RPMI7951 (cell line): ENCODE measurements around the gene SLC12A8. TPM values are rescaled to one million over a fixed set of nuclear protein-coding genes. Genes with fewer than 3 reads are reported as not detected.

Experiments
- DNase-seq: peaks from one replicate; pipeline ENCODE4 v3.0.0-alpha.2; 2012; ENCODE audit warnings: low read depth
- total RNA-seq: library from RNA; depleted of rRNA; stranded (reverse); fragments of >200 nt; shearing (Covaris generic); gene quantifications from 2 replicates; pipeline ENCODE4 v1.2.3, GENCODE V29; 2014; rRNA removed

Gene SLC12A8
- total RNA-seq, 1 experiment from 2014 or later = 26.6 TPM

DNA sequence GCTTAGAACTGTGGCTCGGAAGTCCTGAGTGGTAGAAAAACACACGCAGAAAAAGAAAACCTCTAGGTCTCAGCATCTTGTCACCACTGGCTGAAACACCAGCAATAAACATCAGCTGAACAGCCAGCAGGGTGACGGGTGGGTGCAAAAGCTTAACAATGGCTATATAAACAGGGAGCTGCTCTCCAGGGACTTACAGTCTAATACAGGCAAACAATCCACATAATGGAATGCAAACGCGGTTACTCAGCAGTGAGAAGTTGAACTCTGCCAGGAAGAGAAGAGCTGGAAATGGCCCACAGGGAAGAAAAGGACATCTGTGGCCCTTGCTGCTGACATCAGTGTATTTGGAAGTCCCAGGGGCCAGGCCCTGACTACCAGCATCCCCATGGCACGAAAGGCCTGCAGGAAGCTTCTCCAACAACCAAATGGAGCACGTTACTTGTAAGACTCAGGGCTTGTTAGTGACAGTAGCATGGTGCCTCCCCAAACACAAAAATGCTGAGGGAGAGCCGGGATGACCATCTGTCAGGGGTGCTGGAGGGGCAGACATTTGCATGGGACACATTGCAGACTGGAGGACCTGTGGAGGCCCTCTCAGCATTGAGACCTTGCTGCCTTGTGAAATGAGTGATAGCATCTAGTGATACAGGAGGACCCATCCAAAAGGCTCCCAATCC is 159.8 kb downstream of the SLC12A8 start:
- peak; percentile 94 for DNase-seq

DNA sequence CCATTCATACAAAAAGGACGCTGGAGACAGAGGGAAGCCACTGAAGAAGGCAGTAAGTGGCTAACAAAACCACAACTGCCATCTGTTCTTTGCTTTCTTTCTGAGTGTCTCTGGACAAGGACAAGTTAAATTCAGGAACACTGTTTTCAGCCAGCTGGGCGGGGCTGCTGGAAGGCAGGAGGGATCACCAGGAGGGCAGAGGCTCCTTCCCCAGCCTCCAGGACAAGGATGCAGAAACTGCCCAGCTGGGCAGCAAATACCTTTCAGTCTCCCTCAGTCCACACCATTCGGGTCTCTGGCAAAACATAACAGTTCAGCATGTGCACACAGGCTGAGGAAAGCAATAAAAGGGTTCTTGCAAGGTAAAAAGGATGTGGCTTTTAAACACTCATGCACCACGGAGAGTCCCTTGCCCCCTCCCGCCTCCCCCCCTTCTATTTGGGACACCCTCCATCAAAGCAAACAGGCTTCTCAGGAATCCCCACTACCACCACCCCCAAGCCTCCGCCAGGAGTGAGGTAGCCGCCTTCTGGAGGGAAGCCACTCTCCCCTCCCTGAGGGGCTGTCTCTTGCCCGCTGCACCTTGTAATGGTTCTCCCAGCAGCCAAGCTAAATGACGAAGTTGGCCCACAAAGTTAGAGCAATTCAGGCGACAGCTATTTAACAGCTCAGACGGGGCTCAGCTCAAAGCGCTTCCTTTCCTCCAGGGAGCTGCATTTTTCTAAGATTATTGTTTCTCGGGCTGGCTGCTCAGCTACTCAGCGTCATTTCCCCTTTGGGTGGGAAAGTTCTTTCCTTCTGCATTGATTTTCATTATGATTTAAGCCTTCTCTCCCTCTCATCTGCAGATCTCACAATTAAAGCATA is 160.6 kb downstream of the SLC12A8 start:
- DNase-seq = peak; percentile 93

GRCh38 chr3:125051205-125051604 is 161.3 kb downstream of the SLC12A8 start:
- no peak for DNase-seq

GRCh38 chr3:125050488-125051090 is 162.0 kb downstream of the SLC12A8 start:
- peak; percentile 78 for DNase-seq

- DNase-seq = no peak
These were observed 164.3 kb downstream of the SLC12A8 start for GRCh38 chr3:125048282-125048681.

GRCh38 chr3:125045965-125046364 is 166.6 kb downstream of the SLC12A8 start:
- peak; percentile 88 for DNase-seq

DNA sequence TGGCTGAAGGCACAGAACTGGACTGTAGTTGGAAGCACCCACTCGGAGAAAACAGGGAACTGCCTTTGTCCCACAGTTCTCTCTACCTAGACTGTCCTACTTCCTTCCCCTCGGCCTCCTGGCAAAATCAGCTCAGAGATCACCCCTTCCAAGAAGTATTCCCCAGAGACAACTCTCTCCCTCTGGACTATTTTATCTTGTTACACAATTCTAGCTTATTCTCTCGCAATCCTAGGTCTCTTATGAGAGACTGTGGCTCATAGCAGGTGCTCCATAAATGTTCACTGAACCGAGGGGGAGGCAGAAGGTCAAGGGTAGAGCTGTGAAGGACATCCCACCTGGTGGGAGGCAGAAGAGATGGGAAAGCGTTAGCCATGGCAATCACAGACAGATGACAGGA is 167.4 kb downstream of the SLC12A8 start:
- DNase-seq = no peak

GRCh38 chr3:125043599-125044151 is 168.9 kb downstream of the SLC12A8 start:
- no peak for DNase-seq

DNA sequence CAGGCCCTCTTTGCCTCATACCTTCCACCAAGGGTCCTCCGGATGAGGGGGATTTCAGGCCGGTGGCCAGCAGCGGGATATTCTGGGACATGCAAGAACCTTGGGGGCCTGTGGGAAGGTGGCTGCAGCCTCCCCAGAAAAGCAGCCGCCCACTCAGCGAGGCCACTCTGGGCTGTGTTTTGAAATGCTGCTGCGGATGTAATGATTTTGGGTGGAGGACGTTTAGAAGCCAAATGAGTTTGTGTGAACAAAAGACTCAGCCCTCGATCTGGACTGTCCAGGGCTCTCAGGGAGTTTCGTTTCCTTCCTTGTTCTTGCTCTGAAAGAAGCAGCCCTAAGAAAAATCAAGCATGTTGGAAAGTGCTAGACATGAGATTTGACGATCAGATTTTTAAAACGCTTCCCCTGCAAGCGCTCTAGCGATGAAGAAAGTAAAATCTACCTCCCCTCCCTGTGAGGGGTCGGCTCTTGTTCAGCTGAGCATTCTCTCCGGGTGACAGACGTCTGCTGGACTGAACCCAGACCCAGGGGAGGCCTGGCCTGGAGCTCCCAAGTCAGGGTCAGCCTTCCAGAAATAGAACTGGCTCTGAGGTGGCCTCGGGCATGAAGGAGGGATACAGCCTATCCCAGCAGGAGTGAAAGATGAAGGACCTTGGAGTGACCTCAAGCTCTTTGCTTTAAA is 169.7 kb downstream of the SLC12A8 start:
- peak; percentile 77 for DNase-seq

- DNase-seq = no peak
These were observed 173.1 kb downstream of the SLC12A8 start for GRCh38 chr3:125039131-125040100.

DNA sequence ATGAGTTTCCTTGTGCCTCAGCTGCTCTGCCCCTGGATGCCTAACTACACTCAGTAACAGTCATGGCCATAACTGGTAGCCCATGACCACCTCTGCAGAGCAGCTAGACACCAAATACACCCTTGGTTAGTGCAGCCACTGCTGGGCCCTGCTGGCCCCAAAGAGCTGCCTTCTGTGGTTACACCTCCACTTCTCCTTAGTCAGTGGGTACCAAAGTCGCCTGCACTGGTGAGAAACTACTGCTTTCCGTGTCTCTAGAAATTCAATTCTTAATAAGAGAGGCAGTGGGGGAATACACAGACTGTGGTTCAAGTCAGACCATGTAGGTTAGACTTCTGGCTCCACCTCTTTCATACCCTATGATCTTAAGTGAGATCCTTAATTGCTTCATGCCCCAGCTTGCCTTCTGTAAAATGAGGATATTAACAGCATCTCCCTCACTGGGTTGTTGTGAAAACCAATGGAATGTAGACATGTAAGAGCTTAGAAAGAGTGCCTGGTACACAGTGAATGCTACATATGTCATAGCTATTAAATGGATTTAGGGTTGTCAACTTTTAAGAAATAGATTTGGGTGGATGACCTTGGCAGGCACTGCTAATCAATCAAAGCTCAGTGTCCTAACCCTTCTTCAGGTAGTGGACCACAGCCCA is 174.9 kb downstream of the SLC12A8 start:
- no peak for DNase-seq

GRCh38 chr3:125035217-125035616 is 177.3 kb downstream of the SLC12A8 start:
- DNase-seq = no peak

- DNase-seq = no peak
These were observed 178.9 kb downstream of the SLC12A8 start for GRCh38 chr3:125033616-125034015.

GRCh38 chr3:125033135-125033534 is 179.4 kb downstream of the SLC12A8 start:
- DNase-seq = no peak

GRCh38 chr3:125032683-125033082 is 179.9 kb downstream of the SLC12A8 start:
- no peak for DNase-seq

Other genes with a start within 250 kb of the SLC12A8 start
- 27.4 and 29.3 TPM in 2 replicates for gene HEG1, start 156.8 kb downstream of the SLC12A8 start, total RNA-seq
- gene ZNF148, start 162.6 kb upstream of the SLC12A8 start, total RNA-seq = 23.2 and 30.3 TPM in 2 replicates